GM12878 (cell line): ENCODE measurements around the gene TYSND1. TPM values are rescaled to one million over a fixed set of nuclear protein-coding genes. Genes with fewer than 3 reads are reported as not detected.

Experiments
- ATAC-seq: fragments of 200-7000 bp; cut with Tn5 transposase; 3 replicates; pipeline ENCODE4 v1.9.1; 2020; ENCODE audit warnings: mild to moderate bottlenecking, moderate library complexity
- BruUV-seq: library from RNA; stranded (reverse); fragments of 400-500 nt; replicated peaks from 2 replicates; lab custom pipeline; 2021; lab: Mats Ljungman, UMichigan
- CTCF ChIA-PET: fragments of 300-600 bp; sonication (Branson Sonifier 250); formaldehyde crosslinking; extraction: SDS; loops from one replicate; lab custom pipeline; 2021; ENCODE audit warnings: inconsistent platforms; lab: Yijun Ruan, JAX
- POLR2A ChIA-PET: fragments of 350-600 bp; formaldehyde crosslinking; extraction: SDS; loops from one replicate; lab custom pipeline; 2021; ENCODE audit warnings: inconsistent platforms; lab: Charles Lee
- RAD21 ChIA-PET: fragments of 300-600 bp; sonication (Branson Sonifier 250); formaldehyde crosslinking; loops from one replicate; lab custom pipeline; 2023; ENCODE audit warnings: antibody characterized with exemption; ENCODE audit not compliant: unreplicated experiment; lab: Charles Lee
- SMC1A ChIA-PET: fragments of 300-600 bp; sonication (Branson Sonifier 250); formaldehyde crosslinking; loops from one replicate; lab custom pipeline; 2023; ENCODE audit not compliant: unreplicated experiment, uncharacterized antibody; lab: Charles Lee
- DNase-seq: peaks from one replicate; pipeline ENCODE4 v3.0.0-alpha.2; 2011; ENCODE audit warnings: low read depth, low spot score
- FAIRE-seq: peaks from 3 replicates; lab custom pipeline; 2011; peaks lifted over from hg19 to GRCh38; lab: Jason Lieb, UNC
- H2AFZ ChIP-seq: 2 replicates; pipeline ENCODE4 v1.6.0; 2011; ENCODE audit warnings: low read depth, low read length, control low read depth; ENCODE audit not compliant: control insufficient read depth
- H3K27ac ChIP-seq: 2 replicates; pipeline ENCODE4 v1.5.1; 2011; ENCODE audit warnings: control low read depth; ENCODE audit not compliant: control insufficient read depth, insufficient read depth
- H3K27me3 ChIP-seq, 2 experiments: replicated peaks in 1 of 2; 2 replicates each; pipeline versions ENCODE4 v1.6.0 to v1.6.1; 2011; ENCODE audit warnings: low read length in 1 of 2; ENCODE audit not compliant: control insufficient read depth in 2 of 2, insufficient read depth in 2 of 2
- H3K36me3 ChIP-seq, 2 experiments: 2 replicates each; pipeline ENCODE4 v1.5.1; 2011; ENCODE audit warnings: low read length in 1 of 2; ENCODE audit not compliant: control insufficient read depth in 2 of 2, insufficient read depth in 2 of 2
- H3K4me1 ChIP-seq: 2 replicates; pipeline ENCODE4 v1.6.1; 2011; ENCODE audit warnings: mild to moderate bottlenecking, low read length, moderate library complexity, mixed read lengths; ENCODE audit not compliant: control insufficient read depth, insufficient read depth
- H3K4me2 ChIP-seq: 2 replicates; pipeline ENCODE4 v1.6.0; 2011; ENCODE audit warnings: control low read depth; ENCODE audit not compliant: control insufficient read depth, insufficient read depth
- H3K4me3 ChIP-seq: fragments of 200-600 bp; sonication (generic); 2 replicates; pipeline ENCODE4 v1.5.1; 2016
- H3K79me2 ChIP-seq: 2 replicates; pipeline ENCODE4 v1.6.0; 2011; ENCODE audit warnings: low read length; ENCODE audit not compliant: control insufficient read depth, insufficient read depth
- H3K9ac ChIP-seq: 2 replicates; pipeline ENCODE4 v1.8.0; 2011; ENCODE audit warnings: low read length, control low read depth, mixed read lengths; ENCODE audit not compliant: control insufficient read depth, insufficient read depth
- H3K9me3 ChIP-seq: replicated peaks from 3 replicates; pipeline ENCODE4 v1.5.1; 2011; ENCODE audit warnings: mild to moderate bottlenecking, low read length; ENCODE audit not compliant: control insufficient read depth, insufficient read depth
- H4K20me1 ChIP-seq: 2 replicates; pipeline ENCODE4 v1.6.0; 2011; ENCODE audit not compliant: control insufficient read depth, insufficient read depth
- CBX3 ChIP-seq: fragments of 200-600 bp; sonication (generic); IDR thresholded peaks from 2 replicates; pipeline ENCODE4 v1.6.1; 2016; ENCODE audit warnings: low read depth, borderline replicate concordance
- CEBPB ChIP-seq, 2 experiments: fragments of 150-350 bp in 1 of 2; IDR thresholded peaks; 2 replicates each; pipeline ENCODE4 v1.6.1; 2012 to 2014; ENCODE audit warnings: low read depth in 2 of 2, low read length in 2 of 2, borderline replicate concordance in 1 of 2, inconsistent platforms in 1 of 2
- CREM ChIP-seq: IDR thresholded peaks from 2 replicates; pipeline ENCODE4 v1.6.1; 2014; ENCODE audit warnings: antibody characterized with exemption, low read depth
- EED ChIP-seq: sonication (generic); IDR thresholded peaks from 2 replicates; pipeline ENCODE4 v1.6.1; 2016; ENCODE audit warnings: antibody characterized with exemption, low read depth
- ELK1 ChIP-seq: IDR thresholded peaks from 2 replicates; pipeline ENCODE4 v1.6.1; 2012; ENCODE audit warnings: low read depth, low read length, improper control_type of control experiment
- MXI1 ChIP-seq: fragments of 150-350 bp; IDR thresholded peaks from 2 replicates; pipeline ENCODE4 v1.6.1; 2011; ENCODE audit warnings: low read depth, mild to moderate bottlenecking, inconsistent platforms, low read length, improper control_type of control experiment
- NFIC ChIP-seq: IDR thresholded peaks from 2 replicates; pipeline ENCODE4 v1.6.1; 2012; ENCODE audit warnings: low read depth, mild to moderate bottlenecking, inconsistent platforms, low read length, moderate library complexity
- NFYA ChIP-seq: IDR thresholded peaks from 2 replicates; pipeline ENCODE4 v1.6.1; 2011; ENCODE audit warnings: low read depth, mild to moderate bottlenecking, low read length, improper control_type of control experiment, borderline replicate concordance
- NKRF ChIP-seq: fragments of 450-650 bp; conservative IDR thresholded peaks from 2 replicates; pipeline ENCODE4 v1.6.1; 2017; ENCODE audit warnings: mild to moderate bottlenecking, moderate library complexity
- NRF1 ChIP-seq: conservative IDR thresholded peaks from 2 replicates; pipeline ENCODE4 v1.6.1; 2011; ENCODE audit warnings: mild to moderate bottlenecking, low read depth, low read length, improper control_type of control experiment
- PAX8 ChIP-seq: fragments of 450-650 bp; IDR thresholded peaks from 2 replicates; pipeline ENCODE4 v1.6.1; 2017; ENCODE audit warnings: mild to moderate bottlenecking, moderate library complexity
- SP1 ChIP-seq: IDR thresholded peaks from one replicate; pipeline ENCODE4 v1.6.1; 2011; ENCODE audit warnings: low read depth, low read length
- SRF ChIP-seq, 2 experiments: IDR thresholded peaks; 2 replicates each; pipeline ENCODE4 v1.6.1; 2011; ENCODE audit warnings: low read depth in 2 of 2, low read length in 2 of 2, mild to moderate bottlenecking in 1 of 2, moderate library complexity in 1 of 2
- STAT3 ChIP-seq: IDR thresholded peaks from 2 replicates; pipeline ENCODE4 v1.6.1; 2011; ENCODE audit warnings: low read depth, low read length, improper control_type of control experiment
- ZNF622 ChIP-seq: fragments of 450-650 bp; IDR thresholded peaks from 2 replicates; pipeline ENCODE4 v1.6.1; 2017; ENCODE audit warnings: mild to moderate bottlenecking, inconsistent platforms
- WGBS: methylation state at CpG from one replicate; pipeline ENCODE4 v1.1.6; 2016; ENCODE audit warnings: low lambda C conversion rate; ENCODE audit not compliant: insufficient replicate concordance, insufficient coverage; ENCODE audit errors: missing lambda C conversion rate; 5-methylcytosine and 5-hydroxymethylcytosine counted together
- in situ Hi-C: fragments of 300-500 bp; cut with MboI; formaldehyde crosslinking; loops from 9 replicates; pipeline ENCODE4 v1.14.3; 2018; ENCODE audit warnings: mixed read lengths
- intact Hi-C: fragments of 100-400 bp; cut with micrococcal nuclease; formaldehyde crosslinking; loops from one replicate; pipeline ENCODE4 v1.14.2; 2022; ENCODE audit not compliant: unreplicated experiment
- polyA plus RNA-seq, 11 experiments: library from polyadenylated mRNA; depleted of rRNA in 4 of 11; unstranded in 6 of 11; stranded (reverse) in 5 of 11; fragments of >200 nt; fragmentation: Nextera tagmentation in 4 of 11; fragmentation: Illumina TruSeq in 1 of 11; extraction: Ambion mirVana in 4 of 11; extraction: Trizol in 1 of 11; gene quantifications; 1 replicate in 1 of 11; 2 replicates in 10 of 11; pipeline versions ENCODE4 v1.2.1 to v1.2.3, GENCODE V29; 2011 to 2016; ENCODE audit warnings: inconsistent platforms in 2 of 11, missing spikeins in 2 of 11, low read depth in 1 of 11
- total RNA-seq, 4 experiments: library from RNA; depleted of rRNA in 3 of 4; stranded (reverse); fragments of >200 nt in 3 of 4; fragmentation: Illumina TruSeq in 1 of 4; extraction: Trizol in 1 of 4; gene quantifications; 2 replicates each; pipeline versions ENCODE4 v1.2.1 to v1.2.3, GENCODE V29; 2013 to 2021

TYSND1 gene
- total and polyA plus RNA-seq, 10 of the 15 experiments (the other 5 are each of a cell fraction or from before 2014, with no cell fraction given) = 1.9 to 21.4 (median 12.0) TPM

GRCh38 chr10:70114902-70115301, 31.6 kb downstream of the TYSND1 start:
- FAIRE-seq = no peak
- no peak for TF ChIP-seq ZNF622
- TF ChIP-seq NFIC = no peak
- TF ChIP-seq NRF1 = no peak
- no peak for TF ChIP-seq PAX8
- TF ChIP-seq SRF (IDR thresholded peaks at IDR 0.05; ENCODE audit: low read depth in 2 of 2, low read length in 2 of 2) = no peak
- no peak for TF ChIP-seq EED
- TF ChIP-seq MXI1 = no peak
- no peak for TF ChIP-seq NFYA
- TF ChIP-seq SP1 = no peak
- no peak for TF ChIP-seq CEBPB (IDR thresholded peaks at IDR 0.05; ENCODE audit: borderline replicate concordance in 1 of 2, low read depth in 2 of 2, low read length in 2 of 2)
- no peak for TF ChIP-seq STAT3
- no peak for TF ChIP-seq CREM
- TF ChIP-seq ELK1 = no peak
- TF ChIP-seq CBX3 = no peak
- no peak for TF ChIP-seq NKRF
- intact Hi-C loops = no loop called here

More at GRCh38 chr10:70114902-70115301, 31.6 kb downstream of the TYSND1 start:
- ChIA-PET POLR2A (interaction anchor here (1.2 kb wide), 1 partner anchor 31 kb away, joined by 9 read pairs; the partner anchor contains the start of gene TYSND1), RAD21 (interaction anchor here (1.6 to 5.1 kb wide), 3 partner anchors 8 to 249 kb away, joined by 7 to 46 read pairs (median 20); partner anchors contain the start of gene TYSND1), SMC1A (interaction anchor here (1.1 to 4.9 kb wide), 8 partner anchors 8 to 249 kb away, joined by 6 to 42 read pairs (median 10); partner anchors contain the start of gene TYSND1), CTCF (interaction anchor here (0.5 to 8.4 kb wide), 23 partner anchors 7 to 312 kb away, joined by 3 to 173 read pairs (median 8); partner anchors contain the start of gene TYSND1)
- no peak overlapping the region for H3K9ac ChIP-seq
- H4K20me1 ChIP-seq = no peaks in the 10 kb centered on the region
- DNase-seq (no peak), ATAC-seq (no peak)
- no peaks in the 10 kb centered on the region for H3K27me3 ChIP-seq
- no peak overlapping the region for H3K4me2 ChIP-seq
- H3K36me3 ChIP-seq = peaks cover 26 to 29% of the 10 kb centered on the region in 2 experiments
- BruUV-seq = no TSS peak
- H3K27ac ChIP-seq = no peak overlapping the region
- no peaks in the 10 kb centered on the region for H3K9me3 ChIP-seq
- H2AFZ ChIP-seq = no peak overlapping the region
- no peaks in the 10 kb centered on the region for H3K79me2 ChIP-seq
- WGBS = 91% methylated on average over 15 of the region's 15 CpGs
- no peaks in the 10 kb centered on the region for H3K4me1 ChIP-seq
- no peak overlapping the region for H3K4me3 ChIP-seq
- in situ Hi-C loops = no loop called here
